ENCODE results near the gene INCA1. TPM values are rescaled to one million over a fixed set of nuclear protein-coding genes. Genes with fewer than 3 reads are reported as not detected.

INCA1 gene, protein sequence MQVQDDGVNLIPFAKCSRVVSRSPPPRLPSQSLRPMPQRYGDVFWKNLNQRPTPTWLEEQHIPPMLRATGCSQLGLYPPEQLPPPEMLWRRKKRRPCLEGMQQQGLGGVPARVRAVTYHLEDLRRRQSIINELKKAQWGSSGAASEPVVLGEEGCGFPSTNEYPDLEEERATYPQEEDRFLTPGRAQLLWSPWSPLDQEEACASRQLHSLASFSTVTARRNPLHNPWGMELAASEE
- total RNA-seq: 10 to 100 TPM in 1 of 6 donors, 1 to 10 TPM in 5; 1.4 to 32.5 (median 3.1) TPM

DNA sequence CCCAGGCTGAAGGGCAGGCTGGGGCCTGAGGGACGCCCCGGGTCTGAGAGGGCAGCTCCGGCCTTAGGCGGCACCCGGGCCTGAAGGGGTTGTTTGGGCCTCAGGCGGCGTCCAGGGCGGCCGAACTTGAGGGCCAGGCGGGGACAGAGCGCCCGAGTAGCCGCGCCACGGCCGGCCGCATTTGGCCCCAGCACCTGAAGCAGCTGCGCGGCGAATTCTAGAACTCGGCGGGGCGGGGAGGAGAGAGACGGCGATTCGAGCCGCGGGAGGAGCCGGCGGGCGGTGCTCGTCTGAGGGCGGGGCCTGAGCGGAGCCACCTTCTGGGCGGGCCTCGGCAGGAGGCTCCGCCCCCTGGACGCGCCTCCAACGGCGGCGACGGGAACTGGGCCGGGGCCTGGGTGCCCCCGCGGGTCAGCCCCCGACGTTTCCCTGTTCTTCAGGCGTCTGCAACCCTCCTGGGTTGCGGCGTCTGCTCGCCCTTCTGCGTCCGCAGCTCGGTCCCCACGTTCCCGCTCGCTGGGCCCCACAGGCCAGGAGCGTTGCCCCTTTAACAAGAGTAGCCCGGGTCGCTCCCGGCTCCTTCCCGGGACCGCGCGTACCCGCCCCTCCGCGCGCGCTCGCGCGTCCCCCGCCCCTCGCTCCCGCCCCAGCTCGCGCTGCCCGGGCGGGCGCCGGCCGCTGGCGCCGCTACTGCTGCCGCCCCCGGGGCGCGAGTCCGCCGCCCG is at the start of gene INCA1, which contains the start of gene KIF1C:
INCA1 (minus strand) TSS at position 221 of the 725 bp plus-strand sequence. CDS start 3,085 bp downstream, outside the sequence.
KIF1C (plus strand) TSS at position 649 of the 725 bp plus-strand sequence. CDS start 2,297 bp downstream, outside the sequence.
- ATAC-seq (ENCODE audit: low FRiP score in 2 of 2) (peak; percentile 97 to 98), DNase-seq (peak; percentile 95 to 98)
- WGBS, 2 donors: no CpG with 5 or more reads among the region's 93 CpGs
- Histone ChIP-seq H3K27ac (peak within 1 kb of the TSS; percentile 88 to 97 (median 95)), H3K4me1 (peaks cover 24 to 31% (median 30%) of the 10 kb centered on the region in 4 donors), H3K36me3 (peaks cover 2 to 20% (median 15%) of the 10 kb centered on the region in 4 donors), H3K9me3 (no peaks in the 10 kb centered on the region), H3K4me3 (peak within 1 kb of the TSS; percentile 92 to 100 (median 97)), H3K27me3 (no peaks in the 10 kb centered on the region)
- TF ChIP-seq, protein P1, sequence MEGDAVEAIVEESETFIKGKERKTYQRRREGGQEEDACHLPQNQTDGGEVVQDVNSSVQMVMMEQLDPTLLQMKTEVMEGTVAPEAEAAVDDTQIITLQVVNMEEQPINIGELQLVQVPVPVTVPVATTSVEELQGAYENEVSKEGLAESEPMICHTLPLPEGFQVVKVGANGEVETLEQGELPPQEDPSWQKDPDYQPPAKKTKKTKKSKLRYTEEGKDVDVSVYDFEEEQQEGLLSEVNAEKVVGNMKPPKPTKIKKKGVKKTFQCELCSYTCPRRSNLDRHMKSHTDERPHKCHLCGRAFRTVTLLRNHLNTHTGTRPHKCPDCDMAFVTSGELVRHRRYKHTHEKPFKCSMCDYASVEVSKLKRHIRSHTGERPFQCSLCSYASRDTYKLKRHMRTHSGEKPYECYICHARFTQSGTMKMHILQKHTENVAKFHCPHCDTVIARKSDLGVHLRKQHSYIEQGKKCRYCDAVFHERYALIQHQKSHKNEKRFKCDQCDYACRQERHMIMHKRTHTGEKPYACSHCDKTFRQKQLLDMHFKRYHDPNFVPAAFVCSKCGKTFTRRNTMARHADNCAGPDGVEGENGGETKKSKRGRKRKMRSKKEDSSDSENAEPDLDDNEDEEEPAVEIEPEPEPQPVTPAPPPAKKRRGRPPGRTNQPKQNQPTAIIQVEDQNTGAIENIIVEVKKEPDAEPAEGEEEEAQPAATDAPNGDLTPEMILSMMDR (IDR thresholded peaks at IDR 0.05): peak in 4 of 6 experiments; percentile 69 to 75 (median 72)
- peak in 1 of 2 donors; percentile 80 for TF ChIP-seq POLR2AphosphoS5 (IDR thresholded peaks at IDR 0.05)
- peak in 3 of 4 donors; percentile 59 to 81 (median 71) for TF ChIP-seq POLR2A (IDR thresholded peaks at IDR 0.05)
- no peak for TF ChIP-seq EP300 (IDR thresholded peaks at IDR 0.05)

DNA sequence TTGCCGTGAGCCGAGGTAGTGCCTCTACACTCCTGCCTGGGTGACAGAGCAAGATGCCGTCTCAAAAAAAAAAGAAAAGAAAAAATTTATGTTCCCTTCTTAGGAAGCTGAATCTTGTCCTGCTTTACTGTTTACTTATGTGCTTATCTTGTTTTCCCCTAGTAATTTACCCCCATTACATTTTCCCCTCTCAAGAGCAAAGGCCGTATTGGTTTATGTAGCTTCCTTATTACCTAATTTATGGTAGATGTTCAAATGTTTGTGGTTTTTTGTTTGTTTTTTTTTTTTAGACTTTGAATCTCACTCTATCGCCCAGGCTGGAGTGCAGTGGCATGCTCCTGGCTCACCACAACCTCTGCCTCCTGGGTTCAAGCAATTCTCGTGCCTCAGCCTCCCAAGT is 48.2 kb upstream of the INCA1 start:
- 72 to 80% methylated on average over 6 of the region's 6 CpGs for WGBS, 2 donors
- ATAC-seq (ENCODE audit: low FRiP score in 2 of 2): no peak
- peaks cover 5 to 9% (median 6%) of the 10 kb centered on the region in 4 donors for H3K4me1 ChIP-seq
- TF ChIP-seq, protein P1 (IDR thresholded peaks at IDR 0.05): no peak
- TF ChIP-seq POLR2AphosphoS5 (IDR thresholded peaks at IDR 0.05) (no peak), POLR2A (IDR thresholded peaks at IDR 0.05) (no peak)
- DNase-seq: no peak
- no peaks in the 10 kb centered on the region for H3K9me3 ChIP-seq
- H3K27ac ChIP-seq: no peak overlapping the region
- H3K36me3 ChIP-seq: no peaks in the 10 kb centered on the region
- no peaks in the 10 kb centered on the region for H3K27me3 ChIP-seq
- H3K4me3 ChIP-seq: no peak overlapping the region

DNA sequence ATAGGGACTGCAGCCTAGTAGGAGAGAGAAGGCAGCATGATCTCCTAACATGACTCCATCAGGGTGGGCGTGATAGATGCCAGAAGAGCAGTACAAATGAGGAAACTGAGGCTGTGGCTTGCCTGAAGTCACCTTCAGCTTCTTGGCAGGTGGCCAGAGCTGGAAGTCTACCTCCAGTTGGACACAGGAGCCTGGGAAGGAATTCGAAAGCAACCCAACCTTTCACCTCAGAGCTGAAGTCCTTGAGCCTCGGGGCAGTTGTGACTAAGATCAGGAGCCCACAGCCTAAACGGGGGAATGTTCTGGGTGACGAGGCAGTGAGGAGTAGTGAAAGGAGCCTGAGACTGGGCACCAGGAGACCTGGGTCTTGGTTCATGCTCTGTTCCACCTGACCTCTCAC is 47.3 kb upstream of the INCA1 start:
- no peaks in the 10 kb centered on the region for H3K9me3 ChIP-seq
- TF ChIP-seq, protein P1 (IDR thresholded peaks at IDR 0.05): no peak
- TF ChIP-seq EP300 (IDR thresholded peaks at IDR 0.05) (no peak), POLR2A (IDR thresholded peaks at IDR 0.05) (no peak), POLR2AphosphoS5 (IDR thresholded peaks at IDR 0.05) (no peak)
- no peak for ATAC-seq (ENCODE audit: low FRiP score in 2 of 2)
- 86 to 92% methylated on average over 5 of the region's 5 CpGs for WGBS, 2 donors
- no peaks in the 10 kb centered on the region for H3K36me3 ChIP-seq
- peaks cover 0 to 4% (median 3%) of the 10 kb centered on the region in 4 donors for H3K4me1 ChIP-seq
- no peak for DNase-seq
- no peaks in the 10 kb centered on the region for H3K27me3 ChIP-seq
- no peak overlapping the region for H3K4me3 ChIP-seq
- no peak overlapping the region for H3K27ac ChIP-seq

DNA sequence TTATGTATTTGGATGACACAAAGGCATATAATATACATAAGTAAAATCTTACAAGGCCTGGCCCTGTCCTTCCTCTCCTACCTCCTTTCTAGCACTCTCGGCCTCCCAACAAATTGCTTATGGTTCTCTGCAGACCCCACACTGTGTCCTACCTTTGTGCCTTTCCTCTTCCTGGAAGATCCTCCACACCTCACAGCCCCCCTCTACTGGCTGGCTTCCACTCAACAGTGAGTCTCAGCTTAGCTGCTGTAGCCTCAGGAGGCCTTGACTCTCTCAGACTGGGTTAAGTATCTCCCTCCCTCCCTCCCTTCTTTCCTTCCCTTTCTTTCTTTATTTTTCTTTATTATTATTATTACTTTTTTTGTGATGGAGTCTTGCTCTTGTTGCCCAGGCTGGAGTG is 46.2 kb upstream of the INCA1 start:
- 100% methylated on average over 1 of the region's 1 CpG for WGBS, 2 donors
- Histone ChIP-seq H3K27me3 (no peaks in the 10 kb centered on the region), H3K4me1 (no peaks in the 10 kb centered on the region), H3K4me3 (no peak overlapping the region), H3K27ac (no peak overlapping the region), H3K36me3 (no peaks in the 10 kb centered on the region), H3K9me3 (no peaks in the 10 kb centered on the region)
- ATAC-seq (ENCODE audit: low FRiP score in 2 of 2) (no peak), DNase-seq (no peak)
- TF ChIP-seq POLR2A (IDR thresholded peaks at IDR 0.05) (no peak), POLR2AphosphoS5 (IDR thresholded peaks at IDR 0.05) (no peak), EP300 (IDR thresholded peaks at IDR 0.05) (no peak)
- TF ChIP-seq, protein P1 (IDR thresholded peaks at IDR 0.05): no peak

All from upper lobe of left lung (tissue), 6 donors.